ENCODE data around the gene CUL2. TPM values are rescaled to one million over a fixed set of nuclear protein-coding genes. Genes with fewer than 3 reads are reported as not detected.
"Not testable (repeated sequence)": the region's sequence is repeated elsewhere in the genome, so short reads cannot be mapped to it uniquely, and the experiment has no call there.

Gene CUL2
- polyA plus RNA-seq, 1 donor from 2014 or later = 21.8 TPM

GRCh38 chr10:35097510-35097909 lies 7.4 kb upstream of the CUL2 start:
- H3K4me1 Mint-ChIP-seq = no peaks in the 10 kb centered on the region
- peaks cover 0 to 4% (median 0%) of the 10 kb centered on the region in 3 donors for H3K9me3 Mint-ChIP-seq
- H3K27ac Mint-ChIP-seq = peak overlapping the region in 1 of 3 donors; percentile 65
- H3K4me3 Mint-ChIP-seq = no peak overlapping the region
- H3K27me3 Mint-ChIP-seq = peaks cover 15% of the 10 kb centered on the region
- H3K36me3 Mint-ChIP-seq = peaks cover 2% of the 10 kb centered on the region

- Mint-ChIP-seq H3K4me3 (no peak overlapping the region), H3K27ac (peak overlapping the region in 1 of 3 donors; percentile 12), H3K27me3 (peaks cover 15% of the 10 kb centered on the region), H3K4me1 (peaks cover under 1 to 2% (median under 1%) of the 10 kb centered on the region in 3 donors), H3K9me3 (peaks cover 0 to 5% (median 0%) of the 10 kb centered on the region in 3 donors), H3K36me3 (peaks cover 2% of the 10 kb centered on the region)
Measured at GRCh38 chr10:35096312-35096711, 6.2 kb upstream of the CUL2 start.

GRCh38 chr10:35092851-35093250 lies 2.7 kb upstream of the CUL2 start:
- H3K4me1 Mint-ChIP-seq = peaks cover 18 to 22% (median 19%) of the 10 kb centered on the region in 3 donors
- H3K4me3 Mint-ChIP-seq = peak overlapping the region in 1 of 4 donors; percentile 89
- peaks cover 13% of the 10 kb centered on the region for H3K27me3 Mint-ChIP-seq
- H3K36me3 Mint-ChIP-seq = peaks cover 2% of the 10 kb centered on the region
- H3K27ac Mint-ChIP-seq = peak overlapping the region in 1 of 3 donors; percentile 75
- H3K9me3 Mint-ChIP-seq = peaks cover 0 to 5% (median 0%) of the 10 kb centered on the region in 3 donors

- H3K9me3 Mint-ChIP-seq = peaks cover 0 to 5% (median 0%) of the 10 kb centered on the region in 3 donors
- peak overlapping the region in 1 of 3 donors; percentile 75 for H3K27ac Mint-ChIP-seq
- peaks cover 12% of the 10 kb centered on the region for H3K27me3 Mint-ChIP-seq
- peaks cover 25 to 29% (median 26%) of the 10 kb centered on the region in 3 donors for H3K4me1 Mint-ChIP-seq
- peak overlapping the region in 1 of 4 donors; percentile 89 for H3K4me3 Mint-ChIP-seq
- H3K36me3 Mint-ChIP-seq = peaks cover 5% of the 10 kb centered on the region
Measured at GRCh38 chr10:35091994-35092790, 2.1 kb upstream of the CUL2 start.

GRCh38 chr10:35089611-35090161 lies 455 bp downstream of the CUL2 start:
- H3K9me3 Mint-ChIP-seq = peaks cover 0 to 5% (median 0%) of the 10 kb centered on the region in 3 donors
- no peaks in the 10 kb centered on the region for H3K27me3 Mint-ChIP-seq
- peak overlapping the region; percentile 93 to 100 (median 96) for H3K4me3 Mint-ChIP-seq
- peaks cover 7% of the 10 kb centered on the region for H3K36me3 Mint-ChIP-seq
- H3K4me1 Mint-ChIP-seq = peaks cover 26 to 38% (median 37%) of the 10 kb centered on the region in 3 donors
- H3K27ac Mint-ChIP-seq = peak overlapping the region; percentile 84 to 98 (median 97)

- peak overlapping the region in 1 of 4 donors; percentile 17 for H3K4me3 Mint-ChIP-seq
- H3K9me3 Mint-ChIP-seq = peaks cover 0 to 3% (median 0%) of the 10 kb centered on the region in 3 donors
- peaks cover 9% of the 10 kb centered on the region for H3K36me3 Mint-ChIP-seq
- no peaks in the 10 kb centered on the region for H3K27me3 Mint-ChIP-seq
- H3K27ac Mint-ChIP-seq = no peak overlapping the region
- peaks cover 24 to 41% (median 31%) of the 10 kb centered on the region in 3 donors for H3K4me1 Mint-ChIP-seq
Measured at GRCh38 chr10:35083242-35083641, 6.9 kb downstream of the CUL2 start.

GRCh38 chr10:35080261-35080660 lies 9.9 kb downstream of the CUL2 start:
- not testable (repeated sequence) for H3K27me3 Mint-ChIP-seq, H3K9me3 Mint-ChIP-seq, H3K4me3 Mint-ChIP-seq, H3K27ac Mint-ChIP-seq, H3K36me3 Mint-ChIP-seq
- H3K4me1 Mint-ChIP-seq = peaks cover 11 to 22% (median 20%) of the 10 kb centered on the region in 3 donors

- Mint-ChIP-seq H3K36me3 (peaks cover 5% of the 10 kb centered on the region), H3K4me1 (peaks cover 11 to 22% (median 20%) of the 10 kb centered on the region in 3 donors), H3K27ac (no peak overlapping the region), H3K4me3 (no peak overlapping the region), H3K9me3 (peaks cover 0 to 3% (median 0%) of the 10 kb centered on the region in 3 donors), H3K27me3 (no peaks in the 10 kb centered on the region)
Measured at GRCh38 chr10:35079763-35080162, 10.4 kb downstream of the CUL2 start.

- Mint-ChIP-seq H3K36me3 (peaks cover 5% of the 10 kb centered on the region), H3K4me3 (no peak overlapping the region), H3K4me1 (peaks cover 9 to 19% (median 18%) of the 10 kb centered on the region in 3 donors), H3K9me3 (peaks cover 0 to 3% (median 0%) of the 10 kb centered on the region in 3 donors), H3K27me3 (no peaks in the 10 kb centered on the region), H3K27ac (no peak overlapping the region)
Measured at GRCh38 chr10:35079265-35079664, 10.9 kb downstream of the CUL2 start.

- H3K4me1 Mint-ChIP-seq = peaks cover 6 to 8% (median 8%) of the 10 kb centered on the region in 3 donors
Measured at GRCh38 chr10:35075228-35075627, 14.9 kb downstream of the CUL2 start.

GRCh38 chr10:35074266-35074665 lies 15.9 kb downstream of the CUL2 start:
- H3K4me1 Mint-ChIP-seq = peaks cover under 1 to 8% (median 4%) of the 10 kb centered on the region in 3 donors
- H3K4me3 Mint-ChIP-seq = no peak overlapping the region
- no peaks in the 10 kb centered on the region for H3K9me3 Mint-ChIP-seq
- peaks cover 9% of the 10 kb centered on the region for H3K36me3 Mint-ChIP-seq
- H3K27ac Mint-ChIP-seq = no peak overlapping the region
- no peaks in the 10 kb centered on the region for H3K27me3 Mint-ChIP-seq

More at GRCh38 chr10:35075228-35075627, 14.9 kb downstream of the CUL2 start:
- Mint-ChIP-seq H3K36me3 (peaks cover 6% of the 10 kb centered on the region), H3K4me3 (no peak overlapping the region), H3K9me3 (no peaks in the 10 kb centered on the region), H3K27ac (no peak overlapping the region), H3K27me3 (no peaks in the 10 kb centered on the region)

- Mint-ChIP-seq H3K27me3 (no peaks in the 10 kb centered on the region), H3K36me3 (peaks cover 7% of the 10 kb centered on the region), H3K4me3 (no peak overlapping the region), H3K4me1 (peaks cover 0 to 4% (median 4%) of the 10 kb centered on the region in 3 donors), H3K27ac (no peak overlapping the region), H3K9me3 (no peaks in the 10 kb centered on the region)
Measured at GRCh38 chr10:35070521-35070920, 19.6 kb downstream of the CUL2 start.

- no peaks in the 10 kb centered on the region for H3K27me3 Mint-ChIP-seq
- peaks cover 4% of the 10 kb centered on the region for H3K36me3 Mint-ChIP-seq
Measured at GRCh38 chr10:35063837-35064454, 26.2 kb downstream of the CUL2 start.

GRCh38 chr10:35059481-35059880 lies 30.7 kb downstream of the CUL2 start:
- Mint-ChIP-seq H3K27ac (peak overlapping the region in 1 of 3 donors; percentile 31), H3K9me3 (no peaks in the 10 kb centered on the region), H3K27me3 (no peaks in the 10 kb centered on the region), H3K4me3 (no peak overlapping the region), H3K4me1 (peaks cover 7 to 8% (median 8%) of the 10 kb centered on the region in 3 donors), H3K36me3 (peaks cover 4% of the 10 kb centered on the region)

More at GRCh38 chr10:35063837-35064454, 26.2 kb downstream of the CUL2 start:
- H3K4me1 Mint-ChIP-seq = peaks cover 0 to 2% (median 0%) of the 10 kb centered on the region in 3 donors
- no peaks in the 10 kb centered on the region for H3K9me3 Mint-ChIP-seq
- H3K27ac Mint-ChIP-seq = no peak overlapping the region
- no peak overlapping the region for H3K4me3 Mint-ChIP-seq

- Mint-ChIP-seq H3K36me3 (peaks cover 4% of the 10 kb centered on the region), H3K9me3 (no peaks in the 10 kb centered on the region), H3K4me3 (no peak overlapping the region), H3K27me3 (no peaks in the 10 kb centered on the region), H3K27ac (peak overlapping the region in 1 of 3 donors; percentile 14), H3K4me1 (peaks cover 7 to 8% (median 8%) of the 10 kb centered on the region in 3 donors)
Measured at GRCh38 chr10:35058686-35059085, 31.5 kb downstream of the CUL2 start.

All from IgD-negative memory B cell (primary cell).